HG03064 (cell line): ENCODE results near the gene ABCD3.
A peak's percentile ranks its signal among the peaks of the same experiment; 100 is the strongest.
"Not testable (repeated sequence)": the region's sequence is repeated elsewhere in the genome, so short reads cannot be mapped to it uniquely, and the experiment has no call there.

Experiments
- ATAC-seq: cut with Tn5 transposase; IDR thresholded peaks from one replicate; pipeline ENCODE4 v1.9.1; 2021; ENCODE audit warnings: low read depth; ENCODE audit not compliant: unreplicated experiment

The ABCD3 gene

GRCh38 chr1:94448741-94449140 lies 30.6 kb downstream of the ABCD3 start:
- not testable (repeated sequence) for ATAC-seq

GRCh38 chr1:94456736-94457135 lies 38.5 kb downstream of the ABCD3 start:
- no peak for ATAC-seq

- ATAC-seq = no peak
These were observed 44.4 kb downstream of the ABCD3 start for GRCh38 chr1:94462606-94463005.

GRCh38 chr1:94463056-94463764 lies 45.0 kb downstream of the ABCD3 start:
- ATAC-seq = no peak

- ATAC-seq = no peak
These were observed 45.7 kb downstream of the ABCD3 start for GRCh38 chr1:94463765-94464330.

GRCh38 chr1:94468708-94469107 lies 50.5 kb downstream of the ABCD3 start:
- no peak for ATAC-seq

GRCh38 chr1:94471271-94471670 lies 53.1 kb downstream of the ABCD3 start:
- no peak for ATAC-seq

GRCh38 chr1:94475232-94475631 lies 57.0 kb downstream of the ABCD3 start:
- no peak for ATAC-seq

- no peak for ATAC-seq
These were observed 61.5 kb downstream of the ABCD3 start for GRCh38 chr1:94479682-94480081.

GRCh38 chr1:94481473-94481933 lies 63.3 kb downstream of the ABCD3 start:
- ATAC-seq = peak; percentile 88

GRCh38 chr1:94486990-94487389 lies 68.8 kb downstream of the ABCD3 start:
- no peak for ATAC-seq

- no peak for ATAC-seq
These were observed 72.4 kb downstream of the ABCD3 start for GRCh38 chr1:94490556-94490955.

- no peak for ATAC-seq
These were observed 78.0 kb downstream of the ABCD3 start for GRCh38 chr1:94496076-94496755.

- no peak for ATAC-seq
These were observed 83.2 kb downstream of the ABCD3 start for GRCh38 chr1:94501426-94501825.

GRCh38 chr1:94501935-94502334 lies 83.7 kb downstream of the ABCD3 start:
- ATAC-seq = no peak

- ATAC-seq = no peak
These were observed 85.0 kb downstream of the ABCD3 start for GRCh38 chr1:94503153-94503552.

GRCh38 chr1:94504601-94505000 lies 86.4 kb downstream of the ABCD3 start:
- no peak for ATAC-seq

- ATAC-seq = no peak
These were observed 94.6 kb downstream of the ABCD3 start for GRCh38 chr1:94512816-94513215.

- no peak for ATAC-seq
These were observed 96.0 kb downstream of the ABCD3 start for GRCh38 chr1:94514095-94514727.

GRCh38 chr1:94515296-94515947 lies 97.2 kb downstream of the ABCD3 start:
- no peak for ATAC-seq

- no peak for ATAC-seq
These were observed 101.2 kb downstream of the ABCD3 start for GRCh38 chr1:94519351-94519750.
